Raji (cell line): ENCODE measurements around the gene MTR.

Experiments used
- POLR2A ChIP-seq: IDR thresholded peaks from 2 replicates; pipeline ENCODE4 v1.6.1; 2011; ENCODE audit warnings: low read depth, low read length, control low read depth; ENCODE audit not compliant: insufficient read depth

The MTR gene

GRCh38 chr1:236922190-236922589 is 127.1 kb downstream of the MTR start:
- no peak for TF ChIP-seq POLR2A

DNA sequence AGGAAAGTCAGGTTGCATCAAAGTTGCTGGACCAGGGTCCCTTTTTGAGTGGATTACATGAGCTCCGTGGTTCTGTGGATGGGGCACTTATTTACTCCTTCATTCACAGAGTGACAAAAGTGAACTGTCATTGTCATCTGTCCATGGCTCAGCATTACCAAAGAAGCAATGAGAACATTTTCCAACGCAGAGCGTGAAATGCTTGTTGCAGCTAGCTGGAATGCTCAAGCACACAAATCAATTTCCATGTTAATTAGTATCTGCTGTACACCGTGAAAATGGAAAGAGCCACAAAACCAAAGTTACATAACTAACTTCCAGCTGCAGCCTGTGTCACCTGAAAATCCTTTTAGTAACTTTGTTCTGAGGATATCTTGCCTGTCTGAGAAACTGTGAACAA is 130.3 kb downstream of the MTR start:
- TF ChIP-seq POLR2A: no peak

- TF ChIP-seq POLR2A: no peak
Observed at GRCh38 chr1:236930503-236930902, 135.4 kb downstream of the MTR start.

DNA sequence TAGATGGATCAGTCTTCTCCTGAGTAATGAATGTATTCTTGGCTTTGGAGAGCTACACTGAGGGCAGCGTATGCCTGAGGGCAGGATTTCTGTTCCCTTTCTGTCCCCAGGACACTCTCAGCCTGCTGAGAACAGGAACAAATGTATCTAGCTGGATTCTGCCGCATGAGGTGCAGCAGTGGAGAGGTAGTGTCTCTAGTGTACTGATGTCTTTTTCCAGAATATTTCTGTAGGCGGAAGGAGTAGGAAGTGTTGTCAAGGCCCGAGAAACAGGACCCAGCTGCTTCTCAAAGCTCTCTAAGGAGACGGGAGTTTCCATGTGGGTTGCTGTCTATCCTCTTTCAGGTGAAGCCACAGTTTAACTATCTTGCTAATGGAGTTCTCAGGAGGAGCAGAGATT is 143.7 kb downstream of the MTR start:
- no peak for TF ChIP-seq POLR2A

DNA sequence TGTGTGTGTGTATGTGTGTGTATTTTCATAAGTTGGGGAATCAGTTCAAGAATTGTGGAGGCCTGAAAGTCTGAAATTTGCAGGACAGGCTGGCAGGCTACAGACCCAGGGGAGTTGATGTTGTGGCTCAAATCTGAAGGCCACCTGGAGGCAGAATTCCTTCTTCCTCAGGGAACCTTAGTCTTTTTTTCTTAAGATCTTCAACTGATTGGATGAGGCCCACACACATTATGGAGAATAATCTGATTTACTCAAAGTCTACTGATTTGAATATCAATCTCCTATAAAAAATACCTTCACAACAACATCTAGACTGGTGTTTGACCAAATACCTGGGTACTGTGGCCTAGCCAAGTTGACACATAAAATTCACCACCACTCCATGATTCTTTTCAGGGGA is 147.3 kb downstream of the MTR start:
- TF ChIP-seq POLR2A: no peak

DNA sequence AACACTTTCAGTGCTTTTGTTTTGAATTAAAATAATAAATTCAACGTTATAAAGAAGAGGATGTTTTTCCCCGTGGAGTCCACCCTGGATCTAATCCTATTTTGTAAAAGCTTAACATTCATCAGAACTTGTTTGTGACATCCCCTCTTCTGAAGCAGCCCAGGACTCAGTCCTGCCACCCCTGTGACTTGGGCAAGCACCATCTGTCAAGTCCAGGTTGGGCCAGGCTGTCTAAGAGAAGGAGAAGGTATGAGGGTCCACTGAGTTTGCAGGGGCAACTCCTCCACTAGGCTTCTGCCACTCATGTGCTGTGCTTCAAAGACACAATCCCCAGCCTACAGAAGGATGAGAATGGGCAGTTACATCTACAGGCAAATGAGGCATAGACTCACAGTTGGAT is 149.5 kb downstream of the MTR start:
- TF ChIP-seq POLR2A: no peak

- TF ChIP-seq POLR2A: no peak
Observed at GRCh38 chr1:236945002-236945401, 149.9 kb downstream of the MTR start.

DNA sequence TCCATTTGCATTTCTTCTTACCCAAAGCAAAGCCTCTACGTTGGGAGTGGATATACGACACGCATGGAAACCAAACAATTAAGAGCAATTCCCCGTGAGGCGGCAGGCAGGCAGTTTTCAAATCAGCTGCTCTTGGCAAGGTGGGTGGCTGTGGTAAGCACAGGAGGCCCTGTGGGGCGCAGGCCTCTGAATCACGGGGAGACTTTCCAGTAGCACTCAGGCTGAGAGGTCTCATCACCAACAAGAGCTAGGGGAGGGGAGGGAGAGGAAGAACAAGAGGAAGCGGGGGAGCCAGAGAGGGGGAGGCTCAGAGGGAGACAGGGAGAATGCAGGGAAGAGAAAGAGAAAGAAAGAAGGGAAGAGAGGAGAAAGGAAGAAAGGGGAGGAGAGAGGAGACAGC is 152.7 kb downstream of the MTR start:
- TF ChIP-seq POLR2A: no peak

DNA sequence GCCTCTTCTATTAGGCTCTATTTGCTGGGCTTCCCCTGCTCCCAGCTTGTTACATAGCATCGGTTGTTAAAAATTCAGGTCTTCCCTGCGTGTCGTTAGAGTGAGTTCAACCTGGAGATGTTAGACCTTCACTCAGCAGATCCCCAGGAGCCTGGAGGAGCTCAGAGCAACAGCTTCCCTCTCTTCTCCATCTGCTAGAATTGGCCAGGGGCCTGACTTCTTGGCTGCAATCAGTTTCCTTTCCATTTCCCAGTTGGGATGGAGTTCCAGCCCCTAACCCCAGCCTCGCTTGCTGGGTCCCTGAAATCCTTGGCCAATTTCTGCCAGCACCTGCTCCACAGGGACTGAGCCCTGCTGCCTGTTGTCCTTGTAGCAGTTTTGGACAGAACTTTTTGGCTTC is 153.3 kb downstream of the MTR start:
- TF ChIP-seq POLR2A: no peak

GRCh38 chr1:236948996-236949395 is 153.9 kb downstream of the MTR start:
- TF ChIP-seq POLR2A: no peak

- no peak for TF ChIP-seq POLR2A
Observed at GRCh38 chr1:236950365-236950764, 155.3 kb downstream of the MTR start.

GRCh38 chr1:236951672-236952071 is 156.6 kb downstream of the MTR start:
- no peak for TF ChIP-seq POLR2A

DNA sequence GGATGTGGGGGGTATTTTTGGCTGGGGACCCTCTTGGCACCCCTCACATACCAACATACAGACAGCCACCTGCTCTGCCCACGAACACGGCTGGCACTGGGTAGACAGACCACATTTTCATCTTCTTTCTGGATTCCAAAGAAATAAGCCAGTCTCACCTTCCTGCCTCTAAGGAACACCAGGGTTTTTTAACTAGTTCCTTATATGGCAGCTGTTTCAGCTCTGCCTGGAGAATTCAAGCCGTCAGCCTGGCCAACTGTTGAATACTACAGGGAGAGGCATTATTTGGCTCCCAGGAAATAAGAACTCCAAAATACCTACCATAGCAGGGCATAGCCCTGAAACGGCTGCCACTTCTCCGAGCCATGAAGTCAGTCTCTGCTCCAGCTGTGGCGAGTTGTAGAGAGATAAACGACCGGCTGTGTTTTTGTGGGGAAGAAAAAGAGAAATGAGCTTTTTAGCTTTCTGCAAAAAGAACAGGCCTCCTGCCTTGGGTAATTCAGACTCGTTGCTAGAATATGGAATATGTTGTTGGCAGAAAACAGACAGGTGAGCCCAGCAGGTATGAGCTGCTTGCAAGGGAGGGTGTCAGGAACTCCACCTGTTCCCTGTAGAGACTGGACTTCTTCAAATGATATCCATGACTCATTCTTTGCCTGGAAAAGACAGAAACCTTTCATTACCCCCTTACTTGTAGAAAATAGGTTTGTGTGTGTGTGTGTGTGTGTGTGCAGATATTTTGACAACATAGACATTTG is 157.3 kb downstream of the MTR start:
- TF ChIP-seq POLR2A: no peak

DNA sequence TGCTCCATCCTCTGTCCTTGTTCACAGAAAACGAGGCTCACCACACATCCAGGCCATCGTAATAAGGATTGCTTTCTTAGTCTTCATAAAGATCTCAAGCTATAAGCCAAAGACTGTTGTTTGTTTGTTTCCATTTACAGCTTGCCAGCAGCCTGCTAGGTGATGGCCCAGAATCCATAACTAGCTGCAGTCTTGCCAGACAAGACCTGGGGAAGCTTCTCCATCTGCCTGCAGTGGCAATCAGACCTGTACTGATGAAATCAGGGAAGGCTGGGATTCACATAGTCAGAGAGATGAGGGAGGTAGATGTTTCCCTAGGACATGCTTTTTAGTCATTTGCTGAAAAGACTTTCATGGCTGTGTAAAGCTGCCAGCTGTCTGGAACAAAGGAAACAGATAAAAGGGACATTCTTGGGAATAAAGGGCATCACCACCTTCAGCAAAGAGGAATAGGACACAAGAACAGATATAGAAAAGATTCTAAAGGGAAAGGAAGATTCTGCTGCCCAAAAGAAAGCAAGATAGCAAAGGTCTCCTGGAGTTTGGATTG is 158.1 kb downstream of the MTR start:
- TF ChIP-seq POLR2A: no peak
